Mucosa of rectum (tissue), 2 donors: ENCODE measurements around the gene TMCC1.

Experiments
- H3K27ac ChIP-seq, 2 donors: one replicate each; pipeline ENCODE4 v1.7.0; 2013; ENCODE audit warnings: inconsistent platforms in 2 of 2, low read depth in 2 of 2, low read length in 2 of 2
- H3K27me3 ChIP-seq, 2 donors: one replicate each; pipeline ENCODE4 v1.7.0; 2013; ENCODE audit warnings: low read length in 2 of 2; ENCODE audit not compliant: control insufficient read depth in 2 of 2, insufficient read depth in 2 of 2
- H3K36me3 ChIP-seq, 2 donors: one replicate each; pipeline ENCODE4 v1.7.0; 2013; ENCODE audit warnings: low read length in 2 of 2; ENCODE audit not compliant: control insufficient read depth in 2 of 2, insufficient read depth in 2 of 2
- H3K4me1 ChIP-seq, 2 donors: one replicate each; pipeline ENCODE4 v1.7.0; 2013; ENCODE audit warnings: low read length in 2 of 2, mild to moderate bottlenecking in 1 of 2; ENCODE audit not compliant: control insufficient read depth in 2 of 2, insufficient read depth in 2 of 2
- H3K4me3 ChIP-seq, 2 donors: one replicate each; pipeline ENCODE4 v1.7.0; 2013; ENCODE audit warnings: low read length in 2 of 2
- H3K9ac ChIP-seq, 2 donors: one replicate each; pipeline ENCODE4 v1.7.0; 2013; ENCODE audit warnings: low read length in 2 of 2, low read depth in 1 of 2, mild to moderate bottlenecking in 1 of 2
- H3K9me3 ChIP-seq, 2 donors: one replicate each; pipeline ENCODE4 v1.7.0; 2013; ENCODE audit warnings: low read length in 2 of 2; ENCODE audit not compliant: control insufficient read depth in 2 of 2
- donor health status: healthy.
- donor health status: Normal muscosa, but diverticular disease.

The TMCC1 gene

DNA sequence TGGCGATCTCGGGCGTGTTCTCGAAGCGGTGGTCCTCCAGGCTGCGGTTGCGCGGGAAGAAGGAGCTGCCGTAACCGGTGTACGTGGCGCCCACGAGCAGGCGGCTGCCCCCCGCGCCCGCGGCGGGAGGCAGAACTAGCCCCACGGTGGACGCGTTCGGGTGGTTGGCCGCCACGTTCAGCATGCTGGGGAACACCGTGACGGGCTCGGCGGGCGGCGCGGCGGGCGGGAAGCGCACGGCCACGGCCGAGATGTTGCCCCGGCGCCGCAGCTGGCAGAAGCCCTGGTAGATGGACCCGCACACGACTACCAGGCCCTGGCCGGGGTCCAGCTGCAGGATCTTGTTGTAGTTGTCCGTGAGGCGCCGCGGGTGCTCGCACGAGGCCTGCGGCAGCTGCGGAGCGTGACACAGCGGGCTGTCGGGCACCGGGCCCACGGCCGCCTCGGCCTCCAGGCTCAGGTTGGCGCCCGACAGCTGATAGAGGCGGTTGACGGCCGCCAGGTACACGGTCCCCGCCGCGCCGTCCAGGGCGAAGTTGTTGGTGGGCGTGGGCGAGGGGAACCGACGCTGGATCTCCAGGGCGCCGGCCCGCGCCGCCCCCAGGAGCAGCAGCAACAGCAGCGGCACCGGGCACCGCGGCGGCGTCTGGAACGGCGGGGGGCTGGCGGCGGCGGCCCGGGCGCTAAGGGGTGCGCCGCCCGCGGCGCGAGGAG lies 287.4 kb downstream of the TMCC1 start:
- H3K4me3 ChIP-seq: peak overlapping the region; percentile 62 to 70
- H3K4me1 ChIP-seq: peaks cover 26% of the 10 kb centered on the region in 2 donors
- no peaks in the 10 kb centered on the region for H3K9me3 ChIP-seq
- H3K36me3 ChIP-seq: no peaks in the 10 kb centered on the region
- peaks cover 13% of the 10 kb centered on the region in 2 donors for H3K27me3 ChIP-seq
- peak overlapping the region; percentile 73 to 76 for H3K27ac ChIP-seq
- peak overlapping the region in 1 of 2 donors; percentile 63 for H3K9ac ChIP-seq

DNA sequence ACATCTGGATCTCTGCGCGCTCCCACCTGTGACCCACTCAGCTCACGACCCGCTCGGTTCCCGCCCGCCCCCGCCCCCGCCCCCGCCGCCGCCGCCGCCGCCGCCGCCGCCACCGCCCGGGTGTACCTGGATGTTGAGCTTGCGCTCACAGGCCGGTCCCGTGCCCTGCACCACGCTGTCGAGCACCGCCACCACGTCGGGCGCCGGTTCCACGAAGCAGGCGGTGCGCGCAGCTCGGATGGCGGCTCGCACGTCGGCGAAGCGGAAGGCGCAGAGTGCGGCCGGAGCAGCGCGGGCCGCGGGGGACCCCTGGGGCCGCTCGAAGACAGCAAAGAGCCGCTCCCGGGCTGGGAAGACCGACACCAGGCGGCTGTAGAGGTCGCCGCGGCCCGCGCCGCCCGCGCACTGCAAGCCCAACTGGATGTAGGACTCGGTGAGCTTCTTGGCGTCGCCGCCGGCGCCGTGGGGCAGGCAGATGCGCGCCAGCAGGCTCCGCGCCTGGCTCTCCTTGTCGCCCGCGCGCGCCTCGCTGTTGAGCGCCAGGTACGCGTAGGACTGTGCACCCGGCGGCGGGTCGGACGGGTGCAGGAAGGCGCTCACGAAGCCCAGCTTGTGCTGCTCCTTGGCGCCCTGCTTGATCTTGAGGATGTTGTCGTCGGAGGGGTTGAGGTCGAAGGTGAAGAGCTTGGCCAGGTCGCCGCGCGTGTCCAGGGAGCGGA lies 288.1 kb downstream of the TMCC1 start:
- Histone ChIP-seq H3K4me1 (peaks cover 26% of the 10 kb centered on the region in 2 donors), H3K27ac (peak overlapping the region; percentile 73 to 76), H3K27me3 (peaks cover 13% of the 10 kb centered on the region in 2 donors), H3K4me3 (peak overlapping the region; percentile 62 to 75), H3K9ac (peak overlapping the region in 1 of 2 donors; percentile 63), H3K36me3 (no peaks in the 10 kb centered on the region), H3K9me3 (no peaks in the 10 kb centered on the region)

- Histone ChIP-seq H3K27ac (peak overlapping the region; percentile 43 to 62), H3K4me1 (peaks cover 26 to 29% of the 10 kb centered on the region in 2 donors), H3K9me3 (no peaks in the 10 kb centered on the region), H3K9ac (peak overlapping the region; percentile 32 to 55), H3K27me3 (peaks cover 13% of the 10 kb centered on the region in 2 donors), H3K4me3 (peak overlapping the region; percentile 47 to 75), H3K36me3 (no peaks in the 10 kb centered on the region)
Measured at GRCh38 chr3:129604767-129605166, 288.7 kb downstream of the TMCC1 start.

DNA sequence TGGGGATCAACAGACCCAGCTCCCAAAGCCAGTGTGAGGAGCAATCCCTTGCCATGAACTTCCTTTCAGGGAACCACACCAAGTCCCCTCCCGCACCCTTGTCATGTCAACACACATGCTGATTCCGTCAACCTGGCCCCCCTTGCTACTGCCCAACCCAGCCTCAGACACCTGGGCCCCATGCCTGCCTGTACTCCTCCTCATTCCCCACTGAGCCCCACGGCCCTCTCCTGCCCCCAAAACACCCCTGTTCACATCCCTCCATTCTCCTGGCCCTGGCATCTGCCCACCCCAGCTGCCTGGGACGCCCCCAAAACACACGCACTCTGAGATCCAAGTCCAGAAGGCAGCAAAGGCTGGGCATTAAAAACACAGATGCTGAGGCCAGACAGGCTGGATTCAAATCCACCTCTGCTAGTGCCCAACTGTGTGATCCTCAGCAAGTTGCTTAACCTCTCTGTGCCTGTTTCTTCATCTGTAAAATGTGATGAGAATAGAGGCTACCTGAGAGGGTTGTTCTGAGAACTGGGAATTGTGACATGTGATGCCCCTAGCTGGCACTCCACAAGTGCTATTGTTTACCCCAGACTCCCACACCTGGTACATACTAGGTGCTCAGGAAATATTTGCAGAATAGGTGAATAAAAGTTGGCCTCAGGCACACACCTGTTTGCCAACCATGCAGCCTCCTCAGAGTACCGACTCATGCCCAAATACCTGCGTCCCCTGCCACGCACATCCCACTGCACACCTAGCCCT lies 289.3 kb downstream of the TMCC1 start:
- Histone ChIP-seq H3K9ac (peak overlapping the region; percentile 32 to 55), H3K27ac (peak overlapping the region; percentile 62 to 68), H3K4me1 (peaks cover 26 to 31% of the 10 kb centered on the region in 2 donors)

GRCh38 chr3:129603561-129603942 lies 290.0 kb downstream of the TMCC1 start:
- Histone ChIP-seq H3K4me1 (peaks cover 26 to 34% of the 10 kb centered on the region in 2 donors), H3K4me3 (peak overlapping the region; percentile 47 to 75)

More for the DNA sequence above, 289.3 kb downstream of the TMCC1 start:
- Histone ChIP-seq H3K36me3 (no peaks in the 10 kb centered on the region), H3K9me3 (no peaks in the 10 kb centered on the region), H3K4me3 (peak overlapping the region; percentile 47 to 75), H3K27me3 (peaks cover 12 to 13% of the 10 kb centered on the region in 2 donors)

DNA sequence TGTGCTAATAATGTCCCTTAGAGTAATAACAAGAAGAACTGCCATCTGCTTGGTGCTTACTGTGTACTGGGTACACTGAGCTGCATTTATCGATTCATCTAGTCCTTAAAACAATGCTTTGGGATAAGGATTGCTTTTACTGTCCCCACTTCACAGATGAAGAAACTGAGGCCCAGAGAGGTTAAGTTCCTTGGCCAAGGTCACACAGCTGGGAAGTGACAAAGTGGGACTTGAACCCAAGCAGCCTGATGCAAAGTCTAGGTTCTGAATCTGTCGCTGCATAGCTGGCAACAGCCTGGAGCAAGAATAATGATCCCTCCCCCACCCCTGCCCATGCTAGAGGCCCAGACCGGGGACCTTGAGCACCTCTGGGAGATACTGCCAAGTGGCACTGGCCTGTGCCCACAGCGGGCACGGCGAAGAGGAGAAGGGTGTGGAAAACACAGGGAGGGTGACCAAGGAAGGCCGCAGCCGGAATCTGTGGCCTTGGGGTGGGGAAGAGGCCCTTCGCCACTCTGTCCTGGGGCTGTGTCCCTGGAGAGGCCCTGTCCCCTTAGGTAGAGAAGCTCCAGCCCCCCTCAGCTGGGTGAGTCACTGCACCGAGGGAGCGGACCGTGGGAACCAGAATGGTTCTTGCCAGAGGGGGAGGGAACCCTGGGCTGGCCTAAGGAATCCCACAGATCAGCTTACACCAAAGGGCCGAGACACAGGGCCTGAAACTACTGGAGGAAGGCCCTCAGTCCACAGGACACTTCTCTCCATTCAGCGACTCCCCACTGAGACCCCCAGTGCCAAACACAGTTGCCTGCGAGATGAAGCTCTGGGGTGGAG lies 290.6 kb downstream of the TMCC1 start:
- no peaks in the 10 kb centered on the region for H3K36me3 ChIP-seq
- H3K4me1 ChIP-seq: peaks cover 30 to 36% of the 10 kb centered on the region in 2 donors
- peaks cover 8 to 13% of the 10 kb centered on the region in 2 donors for H3K27me3 ChIP-seq
- peak overlapping the region; percentile 37 to 41 for H3K9ac ChIP-seq
- H3K27ac ChIP-seq: peak overlapping the region; percentile 62 to 68
- no peaks in the 10 kb centered on the region for H3K9me3 ChIP-seq
- H3K4me3 ChIP-seq: peak overlapping the region; percentile 47 to 75

More at GRCh38 chr3:129603561-129603942, 290.0 kb downstream of the TMCC1 start:
- peak overlapping the region; percentile 62 to 68 for H3K27ac ChIP-seq
- peaks cover 12 to 13% of the 10 kb centered on the region in 2 donors for H3K27me3 ChIP-seq
- peak overlapping the region in 1 of 2 donors; percentile 41 for H3K9ac ChIP-seq
- no peaks in the 10 kb centered on the region for H3K9me3 ChIP-seq
- no peaks in the 10 kb centered on the region for H3K36me3 ChIP-seq

DNA sequence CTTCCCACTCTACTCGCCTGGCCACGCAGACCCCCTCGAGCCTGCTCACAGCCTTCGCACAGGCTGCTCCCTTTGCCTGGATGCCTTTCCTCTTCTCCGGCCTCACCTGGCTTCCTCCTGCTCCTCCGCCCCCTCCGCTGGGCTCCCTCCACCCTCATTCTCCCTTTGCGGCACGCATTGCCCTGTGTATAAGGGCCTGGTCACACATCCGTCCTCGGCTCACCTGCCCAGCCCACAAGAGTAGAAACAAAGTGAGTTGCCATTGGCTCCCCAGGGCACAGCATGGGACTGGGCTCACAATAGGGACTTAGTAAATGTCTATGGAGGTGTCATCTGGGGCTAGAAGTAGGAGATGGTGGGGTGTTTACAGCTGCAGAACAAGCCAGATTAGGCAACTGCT lies 291.2 kb downstream of the TMCC1 start:
- peak overlapping the region in 1 of 2 donors; percentile 75 for H3K4me3 ChIP-seq

DNA sequence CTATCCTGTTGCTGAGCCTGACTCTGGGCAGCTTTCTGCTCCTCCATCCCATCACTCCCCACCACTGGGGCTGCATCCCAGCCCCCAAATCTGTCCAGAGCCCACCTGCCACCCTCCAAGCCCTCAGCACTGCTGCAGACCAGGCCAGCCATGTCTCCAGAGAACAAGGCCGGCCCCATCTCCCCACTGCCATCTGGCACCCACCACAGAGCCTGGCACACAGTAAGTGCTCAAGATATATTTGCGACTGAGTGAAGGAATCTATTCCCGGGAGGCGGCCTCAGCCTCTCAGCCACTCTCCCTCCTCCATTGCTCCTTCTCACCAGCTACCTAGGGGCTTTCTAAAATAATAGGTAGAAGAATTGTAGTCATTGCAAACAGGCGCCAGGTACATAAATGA lies 291.8 kb downstream of the TMCC1 start:
- H3K9ac ChIP-seq: no peak overlapping the region
- peaks cover 35% of the 10 kb centered on the region in 2 donors for H3K4me1 ChIP-seq
- H3K36me3 ChIP-seq: no peaks in the 10 kb centered on the region
- no peaks in the 10 kb centered on the region for H3K9me3 ChIP-seq
- no peak overlapping the region for H3K4me3 ChIP-seq
- peak overlapping the region; percentile 2 to 68 for H3K27ac ChIP-seq
- H3K27me3 ChIP-seq: peaks cover 6 to 9% of the 10 kb centered on the region in 2 donors

More for the DNA sequence above, 291.2 kb downstream of the TMCC1 start:
- no peaks in the 10 kb centered on the region for H3K36me3 ChIP-seq
- H3K4me1 ChIP-seq: peaks cover 33 to 35% of the 10 kb centered on the region in 2 donors
- peaks cover 6 to 9% of the 10 kb centered on the region in 2 donors for H3K27me3 ChIP-seq
- peak overlapping the region in 1 of 2 donors; percentile 37 for H3K9ac ChIP-seq
- peak overlapping the region; percentile 62 to 68 for H3K27ac ChIP-seq
- H3K9me3 ChIP-seq: no peaks in the 10 kb centered on the region

- H3K4me1 ChIP-seq: peaks cover 28 to 37% of the 10 kb centered on the region in 2 donors
- H3K27me3 ChIP-seq: peaks cover 5 to 6% of the 10 kb centered on the region in 2 donors
- H3K9ac ChIP-seq: no peak overlapping the region
- H3K36me3 ChIP-seq: no peaks in the 10 kb centered on the region
- peak overlapping the region; percentile 48 to 83 for H3K27ac ChIP-seq
- no peak overlapping the region for H3K4me3 ChIP-seq
- no peaks in the 10 kb centered on the region for H3K9me3 ChIP-seq
Measured at GRCh38 chr3:129600348-129600747, 293.2 kb downstream of the TMCC1 start.
